ENCODE data around the gene SLC16A2. TPM values are rescaled to one million over a fixed set of nuclear protein-coding genes. Genes with fewer than 3 reads are reported as not detected.

Gene SLC16A2
- total RNA-seq, 1 experiment from 2014 or later: 0.32 TPM

DNA sequence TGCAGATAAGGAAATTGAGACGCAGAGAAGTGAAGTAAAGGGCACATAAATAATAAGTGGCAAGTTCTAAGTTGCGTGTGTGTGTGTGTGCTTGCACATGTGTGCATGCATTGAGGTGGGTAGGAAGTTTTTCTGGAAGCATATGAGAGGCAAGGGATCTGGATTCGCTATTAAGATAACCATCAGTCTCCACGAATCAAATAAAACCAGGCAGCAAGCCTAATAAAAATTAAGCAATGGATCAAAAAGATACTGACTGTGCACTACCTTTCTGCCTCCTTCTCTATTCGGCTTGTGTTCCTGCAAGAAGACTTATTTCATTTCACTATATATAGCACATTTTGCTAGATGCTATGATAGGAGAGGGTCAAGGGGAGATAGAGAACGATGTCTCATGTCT, 23.8 kb downstream of the SLC16A2 start:
- Histone ChIP-seq H3K4me2 (ENCODE audit: low read length) (no peak overlapping the region), H3K27ac (ENCODE audit: low read depth, low read length) (no peak overlapping the region), H4K20me1 (ENCODE audit: insufficient read depth) (no peaks in the 10 kb centered on the region), H3K9ac (ENCODE audit: low read length) (no peak overlapping the region), H3K79me2 (ENCODE audit: insufficient read depth, low read length) (no peaks in the 10 kb centered on the region), H3K27me3 (ENCODE audit: insufficient read depth, low read length) (no peaks in the 10 kb centered on the region), H3K36me3 (ENCODE audit: control insufficient read depth in 1 of 2, insufficient read depth in 2 of 2, low read length in 2 of 2) (no peaks in the 10 kb centered on the region), H3K9me2 (ENCODE audit: insufficient read depth) (no peaks in the 10 kb centered on the region), H3K4me1 (ENCODE audit: control insufficient read depth in 1 of 2, insufficient read depth in 2 of 2, low read length in 2 of 2) (peaks cover 7 to 8% of the 10 kb centered on the region in 2 experiments; a peak in 3 of 4 replicates), H2AFZ (ENCODE audit: low read depth, low read length, poor library complexity, severe bottlenecking) (no peak overlapping the region), H3K4me3 (replicated peaks in 1 of 2; ENCODE audit: low read depth in 1 of 2, low read length in 2 of 2) (no peak overlapping the region), H3K9me3 (ENCODE audit: control insufficient read depth in 1 of 2, insufficient read depth in 1 of 2, low read depth in 1 of 2, low read length in 2 of 2) (no peaks in the 10 kb centered on the region)
- RAD21 ChIA-PET (ENCODE audit: low non-redundant PET in 1 of 2, low total read pairs in 2 of 2, uncharacterized antibody in 2 of 2, unreplicated experiment in 2 of 2): no interaction called here
- POLR2A ChIA-PET: no interaction called here
- ATAC-seq (no peak), DNase-seq (ENCODE audit: low read depth, low spot score) (no peak)
- CTCF ChIA-PET: no interaction called here
- BruUV-seq (replicated peaks): no TSS peak
- TF ChIP-seq ATF3 (IDR thresholded peaks at IDR 0.05): no peak
- no peak for TF ChIP-seq CEBPB (IDR thresholded peaks at IDR 0.05; ENCODE audit: low read depth)
- no peak for TF ChIP-seq POLR2A (IDR thresholded peaks at IDR 0.05; ENCODE audit: borderline replicate concordance, extremely low read depth, insufficient read depth, insufficient read length)
- TF ChIP-seq MAX (IDR thresholded peaks at IDR 0.05): no peak
- no peak for TF ChIP-seq POLR2AphosphoS5 (IDR thresholded peaks at IDR 0.05; ENCODE audit: low read depth, low read length)
- TF ChIP-seq ELF1 (IDR thresholded peaks at IDR 0.05; ENCODE audit: borderline replicate concordance, low read depth): no peak
- no peak for TF ChIP-seq ZFX (IDR thresholded peaks at IDR 0.05)
- TF ChIP-seq TCF7L2 (IDR thresholded peaks at IDR 0.05; ENCODE audit: borderline replicate concordance, extremely low read depth, insufficient read depth, insufficient read length): no peak
- no peak for TF ChIP-seq JUND (IDR thresholded peaks at IDR 0.05)
- TF ChIP-seq SP1 (IDR thresholded peaks at IDR 0.05; ENCODE audit: low read depth): no peak
- TF ChIP-seq, protein P1, sequence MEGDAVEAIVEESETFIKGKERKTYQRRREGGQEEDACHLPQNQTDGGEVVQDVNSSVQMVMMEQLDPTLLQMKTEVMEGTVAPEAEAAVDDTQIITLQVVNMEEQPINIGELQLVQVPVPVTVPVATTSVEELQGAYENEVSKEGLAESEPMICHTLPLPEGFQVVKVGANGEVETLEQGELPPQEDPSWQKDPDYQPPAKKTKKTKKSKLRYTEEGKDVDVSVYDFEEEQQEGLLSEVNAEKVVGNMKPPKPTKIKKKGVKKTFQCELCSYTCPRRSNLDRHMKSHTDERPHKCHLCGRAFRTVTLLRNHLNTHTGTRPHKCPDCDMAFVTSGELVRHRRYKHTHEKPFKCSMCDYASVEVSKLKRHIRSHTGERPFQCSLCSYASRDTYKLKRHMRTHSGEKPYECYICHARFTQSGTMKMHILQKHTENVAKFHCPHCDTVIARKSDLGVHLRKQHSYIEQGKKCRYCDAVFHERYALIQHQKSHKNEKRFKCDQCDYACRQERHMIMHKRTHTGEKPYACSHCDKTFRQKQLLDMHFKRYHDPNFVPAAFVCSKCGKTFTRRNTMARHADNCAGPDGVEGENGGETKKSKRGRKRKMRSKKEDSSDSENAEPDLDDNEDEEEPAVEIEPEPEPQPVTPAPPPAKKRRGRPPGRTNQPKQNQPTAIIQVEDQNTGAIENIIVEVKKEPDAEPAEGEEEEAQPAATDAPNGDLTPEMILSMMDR (IDR thresholded peaks at IDR 0.05 in 2 of 3, conservative IDR thresholded peaks at IDR 0.05 in 1 of 3; ENCODE audit: borderline replicate concordance in 1 of 3, insufficient read depth in 1 of 3, low read depth in 2 of 3, low read length in 2 of 3): no peak
- no peak for TF ChIP-seq CBX3 (IDR thresholded peaks at IDR 0.05; ENCODE audit: low read depth)
- no peak for TF ChIP-seq FOSL1 (IDR thresholded peaks at IDR 0.05; ENCODE audit: low read depth)
- TF ChIP-seq, protein P2, sequence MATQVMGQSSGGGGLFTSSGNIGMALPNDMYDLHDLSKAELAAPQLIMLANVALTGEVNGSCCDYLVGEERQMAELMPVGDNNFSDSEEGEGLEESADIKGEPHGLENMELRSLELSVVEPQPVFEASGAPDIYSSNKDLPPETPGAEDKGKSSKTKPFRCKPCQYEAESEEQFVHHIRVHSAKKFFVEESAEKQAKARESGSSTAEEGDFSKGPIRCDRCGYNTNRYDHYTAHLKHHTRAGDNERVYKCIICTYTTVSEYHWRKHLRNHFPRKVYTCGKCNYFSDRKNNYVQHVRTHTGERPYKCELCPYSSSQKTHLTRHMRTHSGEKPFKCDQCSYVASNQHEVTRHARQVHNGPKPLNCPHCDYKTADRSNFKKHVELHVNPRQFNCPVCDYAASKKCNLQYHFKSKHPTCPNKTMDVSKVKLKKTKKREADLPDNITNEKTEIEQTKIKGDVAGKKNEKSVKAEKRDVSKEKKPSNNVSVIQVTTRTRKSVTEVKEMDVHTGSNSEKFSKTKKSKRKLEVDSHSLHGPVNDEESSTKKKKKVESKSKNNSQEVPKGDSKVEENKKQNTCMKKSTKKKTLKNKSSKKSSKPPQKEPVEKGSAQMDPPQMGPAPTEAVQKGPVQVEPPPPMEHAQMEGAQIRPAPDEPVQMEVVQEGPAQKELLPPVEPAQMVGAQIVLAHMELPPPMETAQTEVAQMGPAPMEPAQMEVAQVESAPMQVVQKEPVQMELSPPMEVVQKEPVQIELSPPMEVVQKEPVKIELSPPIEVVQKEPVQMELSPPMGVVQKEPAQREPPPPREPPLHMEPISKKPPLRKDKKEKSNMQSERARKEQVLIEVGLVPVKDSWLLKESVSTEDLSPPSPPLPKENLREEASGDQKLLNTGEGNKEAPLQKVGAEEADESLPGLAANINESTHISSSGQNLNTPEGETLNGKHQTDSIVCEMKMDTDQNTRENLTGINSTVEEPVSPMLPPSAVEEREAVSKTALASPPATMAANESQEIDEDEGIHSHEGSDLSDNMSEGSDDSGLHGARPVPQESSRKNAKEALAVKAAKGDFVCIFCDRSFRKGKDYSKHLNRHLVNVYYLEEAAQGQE (IDR thresholded peaks at IDR 0.05; ENCODE audit: low read depth): no peak
- TF ChIP-seq SIN3A (IDR thresholded peaks at IDR 0.05; ENCODE audit: low read depth): no peak
- TF ChIP-seq EZH2 (IDR thresholded peaks at IDR 0.05): no peak
- intact Hi-C loops (cut with micrococcal nuclease): no loop called here

All from HCT116 (cell line).